Activated naive CD8-positive, alpha-beta T cell treated with anti-CD3 and anti-CD28 coated beads, Interleukin-2, amount 50 U/mL, for 24 hours (primary cell): Measurements from ENCODE around the gene SVEP1.

Experiments
- ATAC-seq: fragments of 150-1000 bp; cut with Tn5 transposase; one replicate; pipeline ENCODE4 v1.10.0; 2021
- DNase-seq: peaks from one replicate; pipeline ENCODE4 v3.0.0; 2021
- H3K27ac Mint-ChIP-seq: one replicate; pipeline ENCODE4 v1.8.0; 2021; ENCODE audit warnings: mild to moderate bottlenecking, mixed read lengths
- H3K27me3 Mint-ChIP-seq: one replicate; pipeline ENCODE4 v1.8.0; 2021; ENCODE audit warnings: mixed read lengths
- H3K36me3 Mint-ChIP-seq: one replicate; pipeline ENCODE4 v1.8.0; 2021; ENCODE audit warnings: low read depth, mixed read lengths
- H3K4me1 Mint-ChIP-seq: one replicate; pipeline ENCODE4 v1.8.0; 2021; ENCODE audit warnings: mixed read lengths
- H3K4me3 Mint-ChIP-seq: one replicate; pipeline ENCODE4 v1.8.0; 2021; ENCODE audit warnings: mild to moderate bottlenecking, moderate library complexity, mixed read lengths
- H3K9me3 Mint-ChIP-seq: one replicate; pipeline ENCODE4 v1.8.0; 2021; ENCODE audit warnings: mixed read lengths

The SVEP1 gene

DNA sequence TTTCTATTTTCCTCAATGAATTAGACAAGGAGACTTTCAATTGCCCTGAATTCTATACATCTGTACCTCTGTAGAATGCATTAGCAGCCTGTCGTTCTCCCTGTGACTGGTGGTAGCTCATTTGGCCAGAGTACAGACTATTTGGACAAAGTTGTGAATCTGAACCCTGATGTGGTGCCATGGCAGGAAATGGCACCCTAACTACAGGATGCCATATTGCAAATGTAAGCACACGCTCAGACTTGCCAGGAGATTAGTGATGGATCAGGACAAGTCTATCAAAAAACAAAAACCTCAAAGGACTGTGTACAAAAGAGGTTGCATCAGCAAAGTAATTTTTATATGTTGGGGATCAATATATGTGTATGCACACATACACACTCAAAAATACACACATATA is 58.3 kb downstream of the SVEP1 start:
- no peak overlapping the region for H3K4me3 Mint-ChIP-seq
- no peaks in the 10 kb centered on the region for H3K36me3 Mint-ChIP-seq
- no peaks in the 10 kb centered on the region for H3K9me3 Mint-ChIP-seq
- DNase-seq (no peak), ATAC-seq (no peak)
- H3K27me3 Mint-ChIP-seq = no peaks in the 10 kb centered on the region
- H3K4me1 Mint-ChIP-seq = no peaks in the 10 kb centered on the region
- no peak overlapping the region for H3K27ac Mint-ChIP-seq

GRCh38 chr9:110520120-110520701 is 59.3 kb downstream of the SVEP1 start:
- H3K36me3 Mint-ChIP-seq = no peaks in the 10 kb centered on the region
- H3K27me3 Mint-ChIP-seq = no peaks in the 10 kb centered on the region
- ATAC-seq = no peak
- H3K4me1 Mint-ChIP-seq = no peaks in the 10 kb centered on the region
- no peak overlapping the region for H3K27ac Mint-ChIP-seq
- H3K4me3 Mint-ChIP-seq = no peak overlapping the region
- DNase-seq = no peak
- H3K9me3 Mint-ChIP-seq = no peaks in the 10 kb centered on the region

GRCh38 chr9:110517483-110517882 is 62.1 kb downstream of the SVEP1 start:
- no peak overlapping the region for H3K27ac Mint-ChIP-seq
- no peak for DNase-seq
- no peaks in the 10 kb centered on the region for H3K9me3 Mint-ChIP-seq
- H3K4me3 Mint-ChIP-seq = no peak overlapping the region
- H3K27me3 Mint-ChIP-seq = no peaks in the 10 kb centered on the region
- H3K36me3 Mint-ChIP-seq = no peaks in the 10 kb centered on the region
- ATAC-seq = no peak
- no peaks in the 10 kb centered on the region for H3K4me1 Mint-ChIP-seq

GRCh38 chr9:110514897-110515296 is 64.6 kb downstream of the SVEP1 start:
- no peak for DNase-seq
- no peaks in the 10 kb centered on the region for H3K9me3 Mint-ChIP-seq

GRCh38 chr9:110512817-110513216 is 66.7 kb downstream of the SVEP1 start:
- Mint-ChIP-seq H3K9me3 (no peaks in the 10 kb centered on the region), H3K4me1 (no peaks in the 10 kb centered on the region), H3K4me3 (no peak overlapping the region), H3K36me3 (no peaks in the 10 kb centered on the region), H3K27ac (no peak overlapping the region), H3K27me3 (no peaks in the 10 kb centered on the region)
- no peak for DNase-seq
- ATAC-seq = no peak

More at GRCh38 chr9:110514897-110515296, 64.6 kb downstream of the SVEP1 start:
- no peak for ATAC-seq
- H3K4me3 Mint-ChIP-seq = no peak overlapping the region
- H3K27ac Mint-ChIP-seq = no peak overlapping the region
- no peaks in the 10 kb centered on the region for H3K36me3 Mint-ChIP-seq
- no peaks in the 10 kb centered on the region for H3K27me3 Mint-ChIP-seq
- no peaks in the 10 kb centered on the region for H3K4me1 Mint-ChIP-seq

- H3K27ac Mint-ChIP-seq = no peak overlapping the region
- H3K4me3 Mint-ChIP-seq = no peak overlapping the region
- no peaks in the 10 kb centered on the region for H3K4me1 Mint-ChIP-seq
- H3K9me3 Mint-ChIP-seq = no peaks in the 10 kb centered on the region
- no peaks in the 10 kb centered on the region for H3K27me3 Mint-ChIP-seq
- no peaks in the 10 kb centered on the region for H3K36me3 Mint-ChIP-seq
- DNase-seq = no peak
- ATAC-seq = no peak
These were observed 69.7 kb downstream of the SVEP1 start for GRCh38 chr9:110509792-110510191.

GRCh38 chr9:110502842-110503241 is 76.7 kb downstream of the SVEP1 start:
- Mint-ChIP-seq H3K9me3 (no peaks in the 10 kb centered on the region), H3K27me3 (no peaks in the 10 kb centered on the region), H3K4me1 (no peaks in the 10 kb centered on the region), H3K36me3 (no peaks in the 10 kb centered on the region), H3K27ac (no peak overlapping the region), H3K4me3 (no peak overlapping the region)
- ATAC-seq = no peak
- DNase-seq = no peak

DNA sequence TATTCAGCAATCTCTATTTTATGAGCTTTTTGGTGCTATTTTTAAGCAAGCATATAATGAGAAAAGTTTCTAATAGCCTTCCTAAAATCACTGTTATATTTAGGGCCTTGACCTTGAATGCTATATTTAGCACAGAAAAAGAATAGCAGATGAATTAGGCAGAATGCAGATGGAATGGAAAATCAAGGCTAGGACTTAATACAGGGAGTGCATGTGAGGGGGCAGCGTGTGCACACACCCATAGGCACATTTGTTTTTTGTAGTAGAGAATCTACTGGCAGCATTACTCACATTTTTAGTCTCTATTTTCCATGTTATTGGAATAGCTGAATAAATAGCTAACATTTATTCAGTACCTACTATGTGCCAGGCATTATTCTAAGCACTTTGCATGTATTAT is 79.9 kb downstream of the SVEP1 start:
- H3K9me3 Mint-ChIP-seq = no peaks in the 10 kb centered on the region
- no peaks in the 10 kb centered on the region for H3K27me3 Mint-ChIP-seq
- no peak overlapping the region for H3K4me3 Mint-ChIP-seq
- no peak overlapping the region for H3K27ac Mint-ChIP-seq
- H3K36me3 Mint-ChIP-seq = no peaks in the 10 kb centered on the region
- H3K4me1 Mint-ChIP-seq = no peaks in the 10 kb centered on the region
- no peak for DNase-seq
- ATAC-seq = no peak

DNA sequence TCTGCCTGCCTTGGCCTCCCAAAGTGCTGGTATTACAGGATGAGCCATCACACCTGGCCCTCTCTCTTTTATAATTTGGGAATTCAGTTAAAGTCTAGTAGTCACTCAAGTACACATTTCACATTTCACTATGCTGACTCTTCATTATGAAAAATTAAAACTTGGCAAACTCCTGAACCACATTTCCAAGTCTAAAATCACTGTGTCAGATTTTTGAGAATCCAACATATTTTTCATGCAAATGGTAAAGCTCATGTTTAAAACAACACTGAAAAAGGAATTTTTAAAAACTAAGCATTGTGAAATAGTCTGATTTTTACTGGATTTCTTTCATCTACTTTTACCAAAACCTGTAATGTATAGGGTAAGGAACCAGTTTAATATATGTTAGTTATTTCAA is 92.3 kb downstream of the SVEP1 start:
- H3K27me3 Mint-ChIP-seq = peaks cover 2% of the 10 kb centered on the region
- H3K4me1 Mint-ChIP-seq = no peaks in the 10 kb centered on the region
- H3K36me3 Mint-ChIP-seq = no peaks in the 10 kb centered on the region
- H3K27ac Mint-ChIP-seq = no peak overlapping the region
- no peak for ATAC-seq
- no peak overlapping the region for H3K4me3 Mint-ChIP-seq
- H3K9me3 Mint-ChIP-seq = no peaks in the 10 kb centered on the region
- DNase-seq = no peak

DNA sequence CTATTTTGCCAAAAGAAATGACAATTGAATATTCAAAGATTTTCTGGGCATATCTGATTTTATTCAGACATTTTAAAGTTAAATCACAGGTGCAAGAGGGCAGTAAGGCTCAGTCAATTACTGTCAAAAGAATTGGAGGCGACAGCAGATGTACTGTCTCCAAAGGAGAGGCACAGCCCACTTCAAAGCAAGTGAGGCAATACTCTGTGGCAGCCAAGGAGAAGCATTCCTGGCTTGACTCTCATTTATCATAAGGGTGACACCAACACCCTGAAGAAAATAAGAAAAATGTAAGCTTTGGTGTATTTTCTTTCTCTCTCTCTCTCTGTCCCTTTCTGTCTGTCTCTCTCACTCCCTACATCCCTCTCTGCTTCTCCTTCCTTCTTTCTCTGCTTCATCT is 93.3 kb downstream of the SVEP1 start:
- no peak for DNase-seq
- Mint-ChIP-seq H3K4me1 (no peaks in the 10 kb centered on the region), H3K4me3 (no peak overlapping the region), H3K27me3 (peaks cover 2% of the 10 kb centered on the region), H3K36me3 (no peaks in the 10 kb centered on the region), H3K27ac (no peak overlapping the region), H3K9me3 (no peaks in the 10 kb centered on the region)
- no peak for ATAC-seq

DNA sequence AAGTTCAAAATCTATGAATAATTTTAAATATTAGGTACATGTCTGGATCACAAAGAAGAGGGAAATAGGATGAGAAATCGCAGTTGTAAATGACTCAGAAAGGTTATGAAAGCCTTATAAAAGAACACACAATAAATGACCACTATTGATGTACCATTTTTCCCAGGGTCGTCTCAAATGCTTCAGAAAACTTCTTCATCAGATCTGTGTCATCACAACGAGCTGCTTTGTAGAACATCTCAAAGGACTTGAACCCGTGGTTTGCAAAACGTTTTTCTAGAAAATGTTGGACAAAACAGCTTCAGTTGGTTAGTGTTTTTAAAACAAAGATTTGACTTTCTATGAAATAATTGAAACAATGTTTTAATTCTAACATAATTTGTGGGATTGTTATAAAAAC is 100.1 kb downstream of the SVEP1 start:
- no peaks in the 10 kb centered on the region for H3K36me3 Mint-ChIP-seq
- H3K27me3 Mint-ChIP-seq = no peaks in the 10 kb centered on the region
- ATAC-seq = no peak

DNA sequence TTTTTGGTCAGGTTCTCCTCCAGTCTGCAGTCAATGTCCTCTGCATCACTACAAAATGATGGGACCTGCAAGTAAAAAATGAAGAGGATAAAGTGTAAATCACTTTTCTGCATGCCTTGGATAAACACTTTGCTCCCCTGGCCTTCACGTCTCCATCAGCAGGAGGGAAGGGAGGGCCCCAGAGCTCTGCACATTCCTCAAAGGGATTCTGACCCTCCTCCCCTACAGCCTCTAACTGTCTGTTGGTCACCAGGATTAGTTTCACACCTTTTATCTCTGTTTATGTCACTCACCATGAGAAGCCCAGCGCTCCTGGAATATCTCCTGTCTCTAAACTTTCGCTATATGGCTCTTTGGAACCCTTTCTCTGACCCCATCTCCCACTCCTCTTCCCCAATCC is 103.3 kb downstream of the SVEP1 start:
- Mint-ChIP-seq H3K36me3 (no peaks in the 10 kb centered on the region), H3K4me1 (no peaks in the 10 kb centered on the region), H3K4me3 (no peak overlapping the region), H3K27me3 (no peaks in the 10 kb centered on the region), H3K9me3 (no peaks in the 10 kb centered on the region), H3K27ac (no peak overlapping the region)
- DNase-seq (no peak), ATAC-seq (no peak)

More for the DNA sequence above, 100.1 kb downstream of the SVEP1 start:
- Mint-ChIP-seq H3K9me3 (no peaks in the 10 kb centered on the region), H3K27ac (no peak overlapping the region), H3K4me1 (no peaks in the 10 kb centered on the region), H3K4me3 (no peak overlapping the region)
- no peak for DNase-seq

- Mint-ChIP-seq H3K4me1 (no peaks in the 10 kb centered on the region), H3K27me3 (no peaks in the 10 kb centered on the region), H3K9me3 (no peaks in the 10 kb centered on the region), H3K27ac (no peak overlapping the region), H3K4me3 (no peak overlapping the region), H3K36me3 (no peaks in the 10 kb centered on the region)
- DNase-seq = no peak
- no peak for ATAC-seq
These were observed 107.4 kb downstream of the SVEP1 start for GRCh38 chr9:110472111-110472510.

DNA sequence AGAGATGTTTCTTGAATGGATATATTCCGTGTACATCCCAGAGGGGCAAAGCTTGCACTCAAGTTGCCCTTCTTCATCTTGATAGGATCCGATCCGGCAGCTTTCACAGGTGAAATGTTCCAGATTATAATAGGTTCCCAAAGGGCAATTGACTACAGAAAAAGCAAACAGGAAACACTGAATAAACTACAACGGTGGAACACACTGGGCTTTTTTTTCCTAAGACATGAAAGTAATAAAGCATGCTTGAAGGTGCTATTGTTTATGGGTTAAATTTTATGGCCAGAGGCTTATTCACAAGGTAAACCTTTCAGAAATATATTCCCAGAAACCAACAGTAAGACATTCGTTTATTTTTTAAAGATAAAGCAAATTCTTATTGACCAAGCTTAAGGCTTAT is 110.6 kb downstream of the SVEP1 start:
- Mint-ChIP-seq H3K4me1 (no peaks in the 10 kb centered on the region), H3K36me3 (no peaks in the 10 kb centered on the region), H3K9me3 (no peaks in the 10 kb centered on the region), H3K27ac (no peak overlapping the region), H3K27me3 (no peaks in the 10 kb centered on the region), H3K4me3 (no peak overlapping the region)
- no peak for ATAC-seq
- no peak for DNase-seq

DNA sequence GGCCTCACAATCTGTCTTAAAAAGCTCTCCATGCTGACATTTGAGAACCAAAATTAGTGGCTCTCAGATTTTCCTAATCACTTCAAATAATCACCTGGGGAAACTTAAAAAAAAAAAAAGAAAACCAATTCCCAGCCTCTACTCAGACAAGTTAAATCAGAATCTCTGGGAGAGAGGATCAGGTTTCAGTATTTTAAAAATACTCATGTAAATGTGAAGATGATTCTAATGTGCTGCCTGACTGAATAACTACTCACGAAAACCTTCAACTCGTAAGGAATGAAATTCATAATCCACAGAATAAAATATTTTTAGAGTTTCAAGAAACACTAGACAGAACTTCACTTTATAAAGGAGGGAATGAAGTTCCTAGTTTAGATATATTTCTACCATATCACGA is 114.4 kb downstream of the SVEP1 start:
- Mint-ChIP-seq H3K27ac (no peak overlapping the region), H3K4me1 (no peaks in the 10 kb centered on the region), H3K27me3 (no peaks in the 10 kb centered on the region), H3K36me3 (no peaks in the 10 kb centered on the region), H3K4me3 (no peak overlapping the region), H3K9me3 (no peaks in the 10 kb centered on the region)
- DNase-seq (no peak), ATAC-seq (no peak)

DNA sequence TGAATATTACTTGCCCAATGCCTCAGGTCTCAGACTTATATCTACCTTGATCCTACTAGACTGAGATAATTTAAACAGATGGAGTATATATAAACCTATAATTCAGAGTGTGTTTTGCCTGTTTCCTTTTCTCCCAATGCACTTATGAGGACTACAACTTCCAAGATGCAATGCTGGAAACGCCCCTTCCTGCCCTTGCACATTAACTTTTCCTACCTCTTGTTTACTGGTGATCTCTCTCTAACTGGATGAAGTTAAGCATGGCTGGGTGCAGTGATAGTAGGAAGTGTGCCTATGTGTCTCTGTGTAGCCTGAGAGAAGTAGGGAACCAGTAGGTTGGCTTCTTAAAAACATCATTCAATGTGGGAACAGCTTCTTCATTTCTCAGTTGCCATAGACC is 115.2 kb downstream of the SVEP1 start:
- H3K27me3 Mint-ChIP-seq = no peaks in the 10 kb centered on the region
- DNase-seq (no peak), ATAC-seq (no peak)
- H3K4me1 Mint-ChIP-seq = no peaks in the 10 kb centered on the region
- no peak overlapping the region for H3K27ac Mint-ChIP-seq
- no peak overlapping the region for H3K4me3 Mint-ChIP-seq
- H3K36me3 Mint-ChIP-seq = no peaks in the 10 kb centered on the region
- H3K9me3 Mint-ChIP-seq = no peaks in the 10 kb centered on the region
